Stimulated activated CD8-positive, alpha-beta memory T cell treated with anti-CD3 and anti-CD28 coated beads, Interleukin-7, amount 100 ng/mL, for 24 hours (primary cell): ENCODE results near the gene PIEZO1.
"Not testable (repeated sequence)": the region's sequence is repeated elsewhere in the genome, so short reads cannot be mapped to it uniquely, and the experiment has no call there.

Source experiments
- DNase-seq: peaks from one replicate; pipeline ENCODE4 v3.0.0-alpha.2; 2020; ENCODE audit warnings: low read depth

PIEZO1 gene

GRCh38 chr16:88805340-88805715 is 20.3 kb upstream of the PIEZO1 start:
- DNase-seq: no peak

GRCh38 chr16:88804552-88805339 is 19.7 kb upstream of the PIEZO1 start:
- no peak for DNase-seq

GRCh38 chr16:88804173-88804551 is 19.1 kb upstream of the PIEZO1 start:
- DNase-seq: no peak

- DNase-seq: peak; percentile 63
Measured at GRCh38 chr16:88803264-88803987, 18.4 kb upstream of the PIEZO1 start, which contains the start of gene CDT1. Gene CDT1 (plus strand): TSS chr16:88803789. CDS start chr16:88803832, 43 bp downstream.

- no peak for DNase-seq
Measured at GRCh38 chr16:88800277-88800592, 15.2 kb upstream of the PIEZO1 start.

- DNase-seq: no peak
Measured at GRCh38 chr16:88799569-88800276, 14.7 kb upstream of the PIEZO1 start.

GRCh38 chr16:88798772-88799455 is 13.9 kb upstream of the PIEZO1 start:
- DNase-seq: no peak

- no peak for DNase-seq
Measured at GRCh38 chr16:88798073-88798472, 13.1 kb upstream of the PIEZO1 start.

GRCh38 chr16:88796278-88796677 is 11.3 kb upstream of the PIEZO1 start:
- DNase-seq: no peak

GRCh38 chr16:88793251-88793954 is 8.4 kb upstream of the PIEZO1 start:
- DNase-seq: no peak

GRCh38 chr16:88792668-88793250 is 7.7 kb upstream of the PIEZO1 start:
- no peak for DNase-seq

GRCh38 chr16:88792078-88792550 is 7.1 kb upstream of the PIEZO1 start:
- no peak for DNase-seq

- no peak for DNase-seq
Measured at GRCh38 chr16:88790312-88791211, 5.5 kb upstream of the PIEZO1 start.

GRCh38 chr16:88789594-88789993 is 4.6 kb upstream of the PIEZO1 start:
- no peak for DNase-seq

GRCh38 chr16:88788749-88789148 is 3.7 kb upstream of the PIEZO1 start:
- not testable (repeated sequence) for DNase-seq

GRCh38 chr16:88787579-88788314 is 2.7 kb upstream of the PIEZO1 start:
- no peak for DNase-seq

GRCh38 chr16:88784856-88785105 is 239 bp downstream of the PIEZO1 start:
- no peak for DNase-seq

GRCh38 chr16:88784074-88784855 is 755 bp downstream of the PIEZO1 start:
- no peak for DNase-seq
